WTC11 (cell line): ENCODE results near the gene DGKZ. TPM values are rescaled to one million over a fixed set of nuclear protein-coding genes. Genes with fewer than 3 reads are reported as not detected.

Experiments used
- ATAC-seq: fragments of 200-7000 bp; cut with Tn5 transposase; 2 replicates; pipeline ENCODE4 v1.10.0; 2021; ENCODE audit warnings: mild to moderate bottlenecking, moderate library complexity
- Bru-seq: library from RNA; stranded (reverse); fragments of 400-500 nt; gene quantifications from one replicate; lab custom pipeline; 2021; lab: Mats Ljungman, UMichigan
- CTCF ChIA-PET: fragments of 300-600 bp; sonication (Branson Sonifier 250); formaldehyde crosslinking; loops from one replicate; lab custom pipeline; 2021; ENCODE audit warnings: antibody characterized with exemption; lab: Charles Lee
- POLR2A ChIA-PET: fragments of 350-600 bp; sonication (Branson Sonifier 250); formaldehyde crosslinking; loops from one replicate; lab custom pipeline; 2021; ENCODE audit warnings: antibody characterized with exemption; lab: Charles Lee
- DNase-seq: peaks from one replicate; pipeline ENCODE4 v3.0.0; 2021; ENCODE audit warnings: low spot score
- H3K27ac Mint-ChIP-seq: 2 replicates; pipeline ENCODE4 v1.8.0; 2021; ENCODE audit warnings: mixed read lengths
- H3K27me3 Mint-ChIP-seq: 2 replicates; pipeline ENCODE4 v1.8.0; 2021; ENCODE audit warnings: low read depth, mild to moderate bottlenecking, moderate library complexity, mixed read lengths
- H3K36me3 Mint-ChIP-seq: 2 replicates; pipeline ENCODE4 v1.8.0; 2021; ENCODE audit warnings: mixed read lengths
- H3K4me1 Mint-ChIP-seq: 2 replicates; pipeline ENCODE4 v1.8.0; 2022; ENCODE audit warnings: mixed read lengths
- H3K4me3 Mint-ChIP-seq: 2 replicates; pipeline ENCODE4 v1.8.0; 2021; ENCODE audit warnings: mild to moderate bottlenecking, moderate library complexity, mixed read lengths
- H3K9me3 Mint-ChIP-seq: 2 replicates; pipeline ENCODE4 v1.8.0; 2021; ENCODE audit warnings: mixed read lengths
- CBFB ChIP-seq: sonication (generic); formaldehyde crosslinking; IDR thresholded peaks from 2 replicates; pipeline ENCODE4 v1.8.1; 2022; ENCODE audit warnings: mild to moderate bottlenecking, low read depth, missing genetic modification reagents
- CREM ChIP-seq: sonication (generic); formaldehyde crosslinking; IDR thresholded peaks from 2 replicates; pipeline ENCODE4 v1.8.1; 2022; ENCODE audit warnings: mild to moderate bottlenecking, missing genetic modification reagents, moderate library complexity
- ESRRA ChIP-seq: sonication (generic); formaldehyde crosslinking; IDR thresholded peaks from 2 replicates; pipeline ENCODE4 v1.8.1; 2022; ENCODE audit warnings: mild to moderate bottlenecking, missing genetic modification reagents, borderline replicate concordance
- FOXP1 ChIP-seq: sonication (generic); formaldehyde crosslinking; IDR thresholded peaks from 2 replicates; pipeline ENCODE4 v1.8.0; 2022; ENCODE audit warnings: missing genetic modification reagents, mild to moderate bottlenecking, moderate library complexity, borderline replicate concordance
- KAT7 ChIP-seq: sonication (generic); formaldehyde crosslinking; IDR thresholded peaks from 2 replicates; pipeline ENCODE4 v1.8.1; 2023; ENCODE audit warnings: missing genetic modification reagents, mild to moderate bottlenecking, borderline replicate concordance
- RORB ChIP-seq: fragments of 250-450 bp; sonication (Bioruptor Pico); IDR thresholded peaks from 2 replicates; pipeline ENCODE4 v1.9.0; 2021; ENCODE audit warnings: mild to moderate bottlenecking
- SP1 ChIP-seq: sonication (generic); formaldehyde crosslinking; conservative IDR thresholded peaks from 2 replicates; pipeline ENCODE4 v1.8.1; 2022; ENCODE audit warnings: missing genetic modification reagents
- ZNF219 ChIP-seq: sonication (generic); formaldehyde crosslinking; IDR thresholded peaks from 2 replicates; pipeline ENCODE4 v1.8.0; 2023; ENCODE audit warnings: missing genetic modification reagents, mild to moderate bottlenecking, borderline replicate concordance
- ZNF232 ChIP-seq: sonication (generic); formaldehyde crosslinking; IDR thresholded peaks from 2 replicates; pipeline ENCODE4 v1.8.0; 2022; ENCODE audit warnings: mild to moderate bottlenecking, missing genetic modification reagents
- ZNF396 ChIP-seq: fragments of 250-450 bp; sonication (Bioruptor Pico); IDR thresholded peaks from 2 replicates; pipeline ENCODE4 v1.8.0; 2021; ENCODE audit warnings: mild to moderate bottlenecking, moderate library complexity, borderline replicate concordance
- ZNF416 ChIP-seq: fragments of 250-450 bp; sonication (Bioruptor Pico); IDR thresholded peaks from 2 replicates; pipeline ENCODE4 v1.9.0; 2021; ENCODE audit warnings: mild to moderate bottlenecking, inconsistent platforms
- ZNF671 ChIP-seq: fragments of 250-450 bp; sonication (Bioruptor Pico); IDR thresholded peaks from 2 replicates; pipeline ENCODE4 v1.8.0; 2021; ENCODE audit warnings: mild to moderate bottlenecking
- long read RNA-seq, 3 experiments: library from RNA in 1 of 3; library from capped mRNA in 1 of 3; library from polyadenylated mRNA in 1 of 3; unstranded in 2 of 3; stranded (forward) in 1 of 3; transcript quantifications; one replicate each; pipeline ENCODE4 v2.0.0, GENCODE V29; 2021
- total RNA-seq: library from RNA; stranded (reverse); gene quantifications from 3 replicates; pipeline ENCODE4 v1.2.3, GENCODE V29; 2021
- TF ChIP-seq, protein P1 (sequence below): sonication (generic); formaldehyde crosslinking; IDR thresholded peaks from 2 replicates; pipeline ENCODE4 v1.8.0; 2023; ENCODE audit warnings: missing genetic modification reagents, mild to moderate bottlenecking, borderline replicate concordance
- TF ChIP-seq, protein P2 (sequence below): sonication (generic); formaldehyde crosslinking; IDR thresholded peaks from 2 replicates; pipeline ENCODE4 v1.8.1; 2023; ENCODE audit warnings: mild to moderate bottlenecking, moderate library complexity, missing genetic modification reagents
- TF ChIP-seq, protein P3 (sequence below): sonication (generic); formaldehyde crosslinking; IDR thresholded peaks from 2 replicates; pipeline ENCODE4 v1.8.1; 2023; ENCODE audit warnings: mild to moderate bottlenecking, missing genetic modification reagents
- TF ChIP-seq, protein P4 (sequence below): fragments of 200-600 bp; IDR thresholded peaks from 2 replicates; pipeline ENCODE4 v1.8.0; 2022; ENCODE audit warnings: antibody characterized with exemption

DGKZ gene, protein sequence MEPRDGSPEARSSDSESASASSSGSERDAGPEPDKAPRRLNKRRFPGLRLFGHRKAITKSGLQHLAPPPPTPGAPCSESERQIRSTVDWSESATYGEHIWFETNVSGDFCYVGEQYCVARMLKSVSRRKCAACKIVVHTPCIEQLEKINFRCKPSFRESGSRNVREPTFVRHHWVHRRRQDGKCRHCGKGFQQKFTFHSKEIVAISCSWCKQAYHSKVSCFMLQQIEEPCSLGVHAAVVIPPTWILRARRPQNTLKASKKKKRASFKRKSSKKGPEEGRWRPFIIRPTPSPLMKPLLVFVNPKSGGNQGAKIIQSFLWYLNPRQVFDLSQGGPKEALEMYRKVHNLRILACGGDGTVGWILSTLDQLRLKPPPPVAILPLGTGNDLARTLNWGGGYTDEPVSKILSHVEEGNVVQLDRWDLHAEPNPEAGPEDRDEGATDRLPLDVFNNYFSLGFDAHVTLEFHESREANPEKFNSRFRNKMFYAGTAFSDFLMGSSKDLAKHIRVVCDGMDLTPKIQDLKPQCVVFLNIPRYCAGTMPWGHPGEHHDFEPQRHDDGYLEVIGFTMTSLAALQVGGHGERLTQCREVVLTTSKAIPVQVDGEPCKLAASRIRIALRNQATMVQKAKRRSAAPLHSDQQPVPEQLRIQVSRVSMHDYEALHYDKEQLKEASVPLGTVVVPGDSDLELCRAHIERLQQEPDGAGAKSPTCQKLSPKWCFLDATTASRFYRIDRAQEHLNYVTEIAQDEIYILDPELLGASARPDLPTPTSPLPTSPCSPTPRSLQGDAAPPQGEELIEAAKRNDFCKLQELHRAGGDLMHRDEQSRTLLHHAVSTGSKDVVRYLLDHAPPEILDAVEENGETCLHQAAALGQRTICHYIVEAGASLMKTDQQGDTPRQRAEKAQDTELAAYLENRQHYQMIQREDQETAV
- total RNA-seq (107 to 139 TPM (median 115 TPM) in 3 replicates), Bru-seq, nascent RNA (percentile 62 among the genes with signal in this experiment)
- long read RNA-seq, experiment 1, transcript DGKZ-205 (31 exons, 3,482 nt), result minor isoform, 63 of 497 reads
- long read RNA-seq, experiment 1, transcript DGKZ-203 (31 exons, 2,862 nt), result major isoform, 156 of 497 reads
- long read RNA-seq, experiment 1, partial matches to known transcripts, result 131 of 497 reads
- long read RNA-seq, experiment 1, other reads (novel, unspliced or antisense), result 140 of 497 reads
- long read RNA-seq, experiment 2, partial matches to known transcripts, result 74 of 151 reads
- long read RNA-seq, experiment 2, other reads (novel, unspliced or antisense), result 72 of 151 reads
- long read RNA-seq, experiment 3, partial matches to known transcripts, result 1 of 2 reads
- long read RNA-seq, experiment 3, other reads (novel, unspliced or antisense), result 1 of 2 reads

DNA sequence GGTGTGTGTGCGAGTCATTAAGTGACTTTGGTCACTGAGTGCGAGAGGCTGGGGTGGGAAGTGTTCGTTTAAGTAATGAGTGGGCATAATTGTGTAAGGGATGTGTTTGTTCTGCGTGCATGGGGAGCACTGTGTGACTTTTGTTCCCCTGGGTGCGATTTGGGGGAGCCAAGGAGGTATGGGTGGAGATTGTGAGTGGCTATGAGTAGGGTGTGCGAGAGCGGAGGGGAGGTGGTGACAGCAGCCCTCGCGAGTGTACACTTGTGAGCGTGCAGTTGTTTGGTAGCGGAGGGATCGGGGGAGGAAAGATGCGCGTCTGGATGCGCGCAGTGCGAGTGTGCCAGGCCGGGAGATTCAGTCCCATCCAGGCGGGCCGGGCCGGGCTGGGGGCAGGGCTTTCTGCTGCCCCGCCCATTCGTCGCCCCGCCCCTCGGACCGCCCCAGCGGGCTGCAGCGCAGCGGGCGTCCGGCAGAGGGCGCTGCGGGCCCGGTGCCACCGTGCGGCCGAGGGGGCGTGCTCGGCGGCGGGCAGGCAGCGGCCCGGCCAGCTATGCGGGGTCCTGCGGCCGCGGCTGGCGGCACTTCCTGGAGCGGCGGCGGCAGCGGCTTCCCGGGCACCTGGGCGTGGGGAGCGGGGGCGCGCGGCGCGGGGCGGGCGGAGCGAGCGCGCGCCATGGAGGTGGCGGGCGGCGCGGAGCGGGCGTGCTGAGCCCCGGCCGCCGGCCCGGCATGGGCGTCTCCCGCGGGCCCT lies at the start of gene DGKZ:
Gene DGKZ, plus strand, starts transcription at position 578 of the 751 bp plus-strand sequence. CDS start 197 bp downstream, outside the sequence.
- H3K27me3 Mint-ChIP-seq, result peaks cover 11% of the 10 kb centered on the region

DNA sequence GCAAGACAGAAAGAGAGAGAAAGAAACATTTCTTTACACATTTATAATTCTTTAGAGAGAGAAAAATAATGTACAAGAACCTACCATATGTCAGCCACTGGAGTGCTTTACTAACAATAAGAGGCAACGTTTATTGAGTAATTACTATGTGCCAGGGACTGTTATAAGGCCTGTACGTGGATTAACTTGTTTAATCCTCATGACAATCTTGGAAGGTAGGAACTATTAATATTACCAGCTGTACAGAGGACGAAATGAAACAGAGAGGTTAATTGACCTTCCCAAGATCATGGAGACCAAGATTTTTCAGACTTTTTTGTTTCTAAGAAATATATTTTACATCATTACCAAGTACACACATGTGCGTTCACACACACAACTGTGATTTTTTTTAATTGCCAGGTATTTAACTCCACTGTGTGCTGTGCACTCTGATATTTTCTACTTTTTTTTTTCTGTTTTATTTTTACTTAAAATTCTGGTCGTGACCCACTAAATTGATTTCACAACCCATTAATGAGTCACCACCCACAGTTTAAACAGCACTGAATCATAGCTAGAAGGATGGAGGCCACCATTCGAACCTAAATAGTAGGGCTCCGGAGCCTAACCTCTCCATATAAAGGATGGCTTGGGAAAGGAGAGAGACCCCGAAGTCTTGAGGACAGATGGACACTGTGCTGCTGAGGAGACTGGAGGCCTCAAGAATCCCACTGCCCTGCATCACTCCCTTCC lies 48.4 kb upstream of the DGKZ start:
- no peak for ATAC-seq
- ChIA-PET CTCF (interaction anchor here (0.8 to 11.2 kb wide), 6 partner anchors 12 to 60 kb away, joined by 4 to 242 read pairs (median 12); partner anchors contain the start of gene CREB3L1), POLR2A (no interaction called here)
- Mint-ChIP-seq H3K4me1 (peaks cover 27% of the 10 kb centered on the region), H3K27me3 (no peaks in the 10 kb centered on the region), H3K4me3 (no peak overlapping the region), H3K9me3 (no peaks in the 10 kb centered on the region), H3K27ac (no peak overlapping the region), H3K36me3 (0 out of 2 replicates have a peak, but pooled peaks cover 2% of the 10 kb centered on the region)
- no peak for DNase-seq
- TF ChIP-seq CBFB (CRISPR knock-in tag), result no peak
- TF ChIP-seq ZNF416, result no peak
- TF ChIP-seq ESRRA (CRISPR knock-in tag), result no peak
- TF ChIP-seq, protein P1, sequence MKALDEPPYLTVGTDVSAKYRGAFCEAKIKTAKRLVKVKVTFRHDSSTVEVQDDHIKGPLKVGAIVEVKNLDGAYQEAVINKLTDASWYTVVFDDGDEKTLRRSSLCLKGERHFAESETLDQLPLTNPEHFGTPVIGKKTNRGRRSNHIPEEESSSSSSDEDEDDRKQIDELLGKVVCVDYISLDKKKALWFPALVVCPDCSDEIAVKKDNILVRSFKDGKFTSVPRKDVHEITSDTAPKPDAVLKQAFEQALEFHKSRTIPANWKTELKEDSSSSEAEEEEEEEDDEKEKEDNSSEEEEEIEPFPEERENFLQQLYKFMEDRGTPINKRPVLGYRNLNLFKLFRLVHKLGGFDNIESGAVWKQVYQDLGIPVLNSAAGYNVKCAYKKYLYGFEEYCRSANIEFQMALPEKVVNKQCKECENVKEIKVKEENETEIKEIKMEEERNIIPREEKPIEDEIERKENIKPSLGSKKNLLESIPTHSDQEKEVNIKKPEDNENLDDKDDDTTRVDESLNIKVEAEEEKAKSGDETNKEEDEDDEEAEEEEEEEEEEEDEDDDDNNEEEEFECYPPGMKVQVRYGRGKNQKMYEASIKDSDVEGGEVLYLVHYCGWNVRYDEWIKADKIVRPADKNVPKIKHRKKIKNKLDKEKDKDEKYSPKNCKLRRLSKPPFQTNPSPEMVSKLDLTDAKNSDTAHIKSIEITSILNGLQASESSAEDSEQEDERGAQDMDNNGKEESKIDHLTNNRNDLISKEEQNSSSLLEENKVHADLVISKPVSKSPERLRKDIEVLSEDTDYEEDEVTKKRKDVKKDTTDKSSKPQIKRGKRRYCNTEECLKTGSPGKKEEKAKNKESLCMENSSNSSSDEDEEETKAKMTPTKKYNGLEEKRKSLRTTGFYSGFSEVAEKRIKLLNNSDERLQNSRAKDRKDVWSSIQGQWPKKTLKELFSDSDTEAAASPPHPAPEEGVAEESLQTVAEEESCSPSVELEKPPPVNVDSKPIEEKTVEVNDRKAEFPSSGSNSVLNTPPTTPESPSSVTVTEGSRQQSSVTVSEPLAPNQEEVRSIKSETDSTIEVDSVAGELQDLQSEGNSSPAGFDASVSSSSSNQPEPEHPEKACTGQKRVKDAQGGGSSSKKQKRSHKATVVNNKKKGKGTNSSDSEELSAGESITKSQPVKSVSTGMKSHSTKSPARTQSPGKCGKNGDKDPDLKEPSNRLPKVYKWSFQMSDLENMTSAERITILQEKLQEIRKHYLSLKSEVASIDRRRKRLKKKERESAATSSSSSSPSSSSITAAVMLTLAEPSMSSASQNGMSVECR, result no peak
- TF ChIP-seq ZNF396 (CRISPR knock-in tag), result no peak
- TF ChIP-seq, protein P2, sequence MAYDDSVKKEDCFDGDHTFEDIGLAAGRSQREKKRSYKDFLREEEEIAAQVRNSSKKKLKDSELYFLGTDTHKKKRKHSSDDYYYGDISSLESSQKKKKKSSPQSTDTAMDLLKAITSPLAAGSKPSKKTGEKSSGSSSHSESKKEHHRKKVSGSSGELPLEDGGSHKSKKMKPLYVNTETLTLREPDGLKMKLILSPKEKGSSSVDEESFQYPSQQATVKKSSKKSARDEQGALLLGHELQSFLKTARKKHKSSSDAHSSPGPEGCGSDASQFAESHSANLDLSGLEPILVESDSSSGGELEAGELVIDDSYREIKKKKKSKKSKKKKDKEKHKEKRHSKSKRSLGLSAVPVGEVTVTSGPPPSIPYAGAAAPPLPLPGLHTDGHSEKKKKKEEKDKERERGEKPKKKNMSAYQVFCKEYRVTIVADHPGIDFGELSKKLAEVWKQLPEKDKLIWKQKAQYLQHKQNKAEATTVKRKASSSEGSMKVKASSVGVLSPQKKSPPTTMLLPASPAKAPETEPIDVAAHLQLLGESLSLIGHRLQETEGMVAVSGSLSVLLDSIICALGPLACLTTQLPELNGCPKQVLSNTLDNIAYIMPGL, result no peak

More for the DNA sequence above, at the start of gene DGKZ:
- peak; percentile 81 for DNase-seq
- Mint-ChIP-seq H3K4me3 (peak within 1 kb of the TSS; percentile 77), H3K9me3 (no peaks in the 10 kb centered on the region), H3K27ac (no peak within 1 kb of the TSS; the same call in 1 of the 2 replicates), H3K4me1 (peaks cover 86% of the 10 kb centered on the region), H3K36me3 (no peaks in the 10 kb centered on the region)
- ChIA-PET CTCF (interaction anchor here (0.6 to 6.6 kb wide), 16 partner anchors 8 to 247 kb away, joined by 3 to 43 read pairs (median 4); partner anchors contain the start of gene AMBRA1), POLR2A (interaction anchor here (0.5 to 2.7 kb wide), 4 partner anchors 8 to 104 kb away, joined by 3 to 6 read pairs (median 4); no protein-coding TSS in a partner anchor)
- TF ChIP-seq CREM (CRISPR knock-in tag) (peak; percentile 48; the same call in 1 of the 2 replicates), KAT7 (CRISPR knock-in tag) (peak; percentile 67; the same call in 1 of the 2 replicates), FOXP1 (CRISPR knock-in tag) (0 out of 2 replicates have a peak, but pooled peaks have one; percentile 45), ZNF671 (CRISPR knock-in tag) (no peak), SP1 (CRISPR knock-in tag) (peak; percentile 98), ZNF219 (CRISPR knock-in tag) (no peak), ZNF232 (CRISPR knock-in tag) (0 out of 2 replicates have a peak, but pooled peaks have one; percentile 30), RORB (CRISPR knock-in tag) (no peak)
- TF ChIP-seq, protein P3, sequence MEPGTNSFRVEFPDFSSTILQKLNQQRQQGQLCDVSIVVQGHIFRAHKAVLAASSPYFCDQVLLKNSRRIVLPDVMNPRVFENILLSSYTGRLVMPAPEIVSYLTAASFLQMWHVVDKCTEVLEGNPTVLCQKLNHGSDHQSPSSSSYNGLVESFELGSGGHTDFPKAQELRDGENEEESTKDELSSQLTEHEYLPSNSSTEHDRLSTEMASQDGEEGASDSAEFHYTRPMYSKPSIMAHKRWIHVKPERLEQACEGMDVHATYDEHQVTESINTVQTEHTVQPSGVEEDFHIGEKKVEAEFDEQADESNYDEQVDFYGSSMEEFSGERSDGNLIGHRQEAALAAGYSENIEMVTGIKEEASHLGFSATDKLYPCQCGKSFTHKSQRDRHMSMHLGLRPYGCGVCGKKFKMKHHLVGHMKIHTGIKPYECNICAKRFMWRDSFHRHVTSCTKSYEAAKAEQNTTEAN (CRISPR knock-in tag), result no peak
- TF ChIP-seq, protein P4, sequence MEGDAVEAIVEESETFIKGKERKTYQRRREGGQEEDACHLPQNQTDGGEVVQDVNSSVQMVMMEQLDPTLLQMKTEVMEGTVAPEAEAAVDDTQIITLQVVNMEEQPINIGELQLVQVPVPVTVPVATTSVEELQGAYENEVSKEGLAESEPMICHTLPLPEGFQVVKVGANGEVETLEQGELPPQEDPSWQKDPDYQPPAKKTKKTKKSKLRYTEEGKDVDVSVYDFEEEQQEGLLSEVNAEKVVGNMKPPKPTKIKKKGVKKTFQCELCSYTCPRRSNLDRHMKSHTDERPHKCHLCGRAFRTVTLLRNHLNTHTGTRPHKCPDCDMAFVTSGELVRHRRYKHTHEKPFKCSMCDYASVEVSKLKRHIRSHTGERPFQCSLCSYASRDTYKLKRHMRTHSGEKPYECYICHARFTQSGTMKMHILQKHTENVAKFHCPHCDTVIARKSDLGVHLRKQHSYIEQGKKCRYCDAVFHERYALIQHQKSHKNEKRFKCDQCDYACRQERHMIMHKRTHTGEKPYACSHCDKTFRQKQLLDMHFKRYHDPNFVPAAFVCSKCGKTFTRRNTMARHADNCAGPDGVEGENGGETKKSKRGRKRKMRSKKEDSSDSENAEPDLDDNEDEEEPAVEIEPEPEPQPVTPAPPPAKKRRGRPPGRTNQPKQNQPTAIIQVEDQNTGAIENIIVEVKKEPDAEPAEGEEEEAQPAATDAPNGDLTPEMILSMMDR, result peak; percentile 80
- ATAC-seq, result peak; percentile 77
